MCF 10A (cell line): Measurements from ENCODE around the gene OR51V1. TPM values are rescaled to one million over a fixed set of nuclear protein-coding genes. Genes with fewer than 3 reads are reported as not detected.

Experiments
- BruUV-seq: library from RNA; stranded (reverse); fragments of 400-500 nt; replicated peaks from 2 replicates; lab custom pipeline; 2021; lab: Mats Ljungman, UMichigan
- CTCF ChIA-PET: fragments of 300-600 bp; sonication (Branson Sonifier 250); formaldehyde crosslinking; extraction: SDS; loops from one replicate; lab custom pipeline; 2021; ENCODE audit warnings: antibody characterized with exemption, inconsistent platforms; lab: Yijun Ruan, JAX
- POLR2A ChIA-PET: fragments of 300-600, 350-650 bp; sonication (Branson Sonifier 250); formaldehyde crosslinking; extraction: SDS; loops from one replicate; lab custom pipeline; 2020; ENCODE audit warnings: antibody characterized with exemption, inconsistent platforms; lab: Yijun Ruan, JAX
- DNase-seq: peaks from one replicate; pipeline ENCODE4 v3.0.0-alpha.2; 2018; ENCODE audit not compliant: unreplicated experiment
- H3K27ac Mint-ChIP-seq: one replicate; pipeline ENCODE4 v1.8.0; 2022; ENCODE audit warnings: mild to moderate bottlenecking, low read depth, mixed read lengths; ENCODE audit not compliant: unreplicated experiment
- H3K27me3 Mint-ChIP-seq: one replicate; pipeline ENCODE4 v1.8.0; 2022; ENCODE audit warnings: mixed read lengths; ENCODE audit not compliant: insufficient read depth, unreplicated experiment
- H3K36me3 Mint-ChIP-seq: one replicate; pipeline ENCODE4 v1.8.0; 2022; ENCODE audit warnings: mild to moderate bottlenecking, moderate library complexity, mixed read lengths; ENCODE audit not compliant: insufficient read depth, unreplicated experiment
- H3K4me1 Mint-ChIP-seq: one replicate; pipeline ENCODE4 v1.8.0; 2022; ENCODE audit warnings: mixed read lengths; ENCODE audit not compliant: insufficient read depth, unreplicated experiment
- H3K4me3 Mint-ChIP-seq: one replicate; pipeline ENCODE4 v1.8.0; 2022; ENCODE audit warnings: mild to moderate bottlenecking, moderate library complexity, mixed read lengths; ENCODE audit not compliant: unreplicated experiment
- H3K9me3 Mint-ChIP-seq: one replicate; pipeline ENCODE4 v1.8.0; 2022; ENCODE audit warnings: mixed read lengths; ENCODE audit not compliant: unreplicated experiment
- CTCF ChIP-seq: fragments of 200-600 bp; IDR thresholded peaks from one replicate; pipeline ENCODE4 v1.8.0; 2022; ENCODE audit warnings: antibody characterized with exemption, mild to moderate bottlenecking; ENCODE audit not compliant: unreplicated experiment
- intact Hi-C: fragments of 100-400 bp; cut with micrococcal nuclease; formaldehyde crosslinking; loops from 2 replicates; pipeline ENCODE4 v1.14.1; 2022
- total RNA-seq: library from RNA; stranded (reverse); gene quantifications from 2 replicates; pipeline ENCODE4 v1.2.3, GENCODE V29; 2022

Gene OR51V1
- total RNA-seq, 1 experiment from 2014 or later, result not detected

GRCh38 chr11:5239046-5239445 lies 38.6 kb upstream of the OR51V1 start:
- Mint-ChIP-seq H3K4me3 (no peak overlapping the region), H3K9me3 (no peaks in the 10 kb centered on the region), H3K27me3 (peaks cover 11% of the 10 kb centered on the region), H3K36me3 (no peaks in the 10 kb centered on the region), H3K4me1 (no peaks in the 10 kb centered on the region), H3K27ac (no peak overlapping the region)
- BruUV-seq, result no TSS peak
- no peak for TF ChIP-seq CTCF
- DNase-seq, result no peak
- ChIA-PET POLR2A (no interaction called here), CTCF (no interaction called here)
- intact Hi-C loops, result no loop called here

- CTCF ChIA-PET, result interaction anchor here (0.8 kb wide), 1 partner anchor 10 kb away, joined by 4 read pairs; no protein-coding TSS in a partner anchor
- no peak overlapping the region for H3K4me3 Mint-ChIP-seq
Observed at GRCh38 chr11:5238486-5238885, 38.0 kb upstream of the OR51V1 start.

DNA sequence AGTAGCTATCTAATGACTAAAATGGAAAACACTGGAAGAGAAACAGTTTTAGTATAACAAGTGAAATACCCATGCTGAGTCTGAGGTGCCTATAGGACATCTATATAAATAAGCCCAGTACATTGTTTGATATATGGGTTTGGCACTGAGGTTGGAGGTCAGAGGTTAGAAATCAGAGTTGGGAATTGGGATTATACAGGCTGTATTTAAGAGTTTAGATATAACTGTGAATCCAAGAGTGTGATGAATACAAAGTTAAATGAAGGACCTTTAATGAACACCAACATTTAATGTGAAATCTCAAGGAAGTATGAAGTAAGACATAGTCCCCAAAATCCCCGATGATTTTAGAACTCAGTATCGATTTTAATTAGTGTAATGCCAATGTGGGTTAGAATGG lies 36.9 kb upstream of the OR51V1 start:
- Mint-ChIP-seq H3K27me3 (peaks cover 11% of the 10 kb centered on the region), H3K9me3 (no peaks in the 10 kb centered on the region), H3K4me3 (no peak overlapping the region), H3K27ac (no peak overlapping the region), H3K36me3 (no peaks in the 10 kb centered on the region), H3K4me1 (no peaks in the 10 kb centered on the region)
- no peak for DNase-seq
- ChIA-PET CTCF (no interaction called here), POLR2A (no interaction called here)
- no TSS peak for BruUV-seq
- TF ChIP-seq CTCF, result no peak
- intact Hi-C loops, result no loop called here

More at GRCh38 chr11:5238486-5238885, 38.0 kb upstream of the OR51V1 start:
- no peak for DNase-seq
- no peak for TF ChIP-seq CTCF
- Mint-ChIP-seq H3K27me3 (peaks cover 11% of the 10 kb centered on the region), H3K27ac (no peak overlapping the region), H3K9me3 (no peaks in the 10 kb centered on the region), H3K4me1 (no peaks in the 10 kb centered on the region), H3K36me3 (no peaks in the 10 kb centered on the region)
- BruUV-seq, result no TSS peak
- POLR2A ChIA-PET, result no interaction called here
- intact Hi-C loops, result no loop called here

- no peak for DNase-seq
- Mint-ChIP-seq H3K27ac (no peak overlapping the region), H3K9me3 (no peaks in the 10 kb centered on the region), H3K4me3 (no peak overlapping the region), H3K4me1 (no peaks in the 10 kb centered on the region), H3K36me3 (no peaks in the 10 kb centered on the region), H3K27me3 (peaks cover 11% of the 10 kb centered on the region)
- intact Hi-C loops, result no loop called here
- no peak for TF ChIP-seq CTCF
- ChIA-PET POLR2A (no interaction called here), CTCF (no interaction called here)
- BruUV-seq, result no TSS peak
Observed at GRCh38 chr11:5235364-5236095, 35.0 kb upstream of the OR51V1 start.
